Type B pancreatic cell (in vitro differentiated cells): ENCODE results near the gene KITLG. TPM values are rescaled to one million over a fixed set of nuclear protein-coding genes. Genes with fewer than 3 reads are reported as not detected.

Source experiments
- DNase-seq: peaks from one replicate; pipeline ENCODE4 v3.0.0; 2021; ENCODE audit warnings: mixed read lengths; ENCODE audit not compliant: unreplicated experiment; ENCODE audit errors: extremely low spot score
- H3K27ac Mint-ChIP-seq: 2 replicates; pipeline ENCODE4 v1.8.0; 2021; ENCODE audit warnings: mild to moderate bottlenecking, mixed read lengths
- H3K27me3 Mint-ChIP-seq: 2 replicates; pipeline ENCODE4 v1.8.0; 2021; ENCODE audit warnings: mixed read lengths
- H3K36me3 Mint-ChIP-seq: 2 replicates; pipeline ENCODE4 v1.8.0; 2021; ENCODE audit warnings: mixed read lengths
- H3K4me1 Mint-ChIP-seq: one replicate; pipeline ENCODE4 v1.8.0; 2021; ENCODE audit warnings: mixed read lengths; ENCODE audit not compliant: unreplicated experiment
- H3K4me3 Mint-ChIP-seq: 2 replicates; pipeline ENCODE4 v1.8.0; 2021; ENCODE audit warnings: mild to moderate bottlenecking, mixed read lengths
- H3K9me3 Mint-ChIP-seq: 2 replicates; pipeline ENCODE4 v1.8.0; 2021; ENCODE audit warnings: mixed read lengths
- CTCF ChIP-seq: fragments of 200-600 bp; sonication (generic); conservative IDR thresholded peaks from 2 replicates; pipeline ENCODE4 v1.5.0; 2021; ENCODE audit warnings: antibody characterized with exemption, mild to moderate bottlenecking
- total RNA-seq: library from RNA; stranded (reverse); gene quantifications from 2 replicates; pipeline ENCODE4 v1.2.1, GENCODE V29; 2021; ENCODE audit warnings: low replicate concordance

KITLG gene
- total RNA-seq, 1 donor from 2014 or later: 35.6 TPM

GRCh38 chr12:88579161-88579517, 1.1 kb downstream of the KITLG start:
- H3K9me3 Mint-ChIP-seq: no peaks in the 10 kb centered on the region
- no peaks in the 10 kb centered on the region for H3K36me3 Mint-ChIP-seq
- H3K27me3 Mint-ChIP-seq: peaks cover 29% of the 10 kb centered on the region
- no peak for DNase-seq
- H3K4me3 Mint-ChIP-seq: peak overlapping the region; percentile 97
- H3K27ac Mint-ChIP-seq: peak overlapping the region; percentile 87
- peaks cover 40% of the 10 kb centered on the region for H3K4me1 Mint-ChIP-seq
- peak; percentile 72 for TF ChIP-seq CTCF

- peak overlapping the region; percentile 87 for H3K27ac Mint-ChIP-seq
- H3K4me3 Mint-ChIP-seq: peak overlapping the region; percentile 97
- DNase-seq: no peak
- H3K9me3 Mint-ChIP-seq: no peaks in the 10 kb centered on the region
- peaks cover 40% of the 10 kb centered on the region for H3K4me1 Mint-ChIP-seq
- H3K36me3 Mint-ChIP-seq: no peaks in the 10 kb centered on the region
- no peak for TF ChIP-seq CTCF
- H3K27me3 Mint-ChIP-seq: peaks cover 29% of the 10 kb centered on the region
These were observed 1.8 kb downstream of the KITLG start for GRCh38 chr12:88578276-88579160.

GRCh38 chr12:88577537-88577936, 2.7 kb downstream of the KITLG start:
- no peak overlapping the region for H3K27ac Mint-ChIP-seq
- peaks cover 49% of the 10 kb centered on the region for H3K4me1 Mint-ChIP-seq
- TF ChIP-seq CTCF: peak; percentile 71
- H3K4me3 Mint-ChIP-seq: peak overlapping the region; percentile 70
- H3K9me3 Mint-ChIP-seq: no peaks in the 10 kb centered on the region
- peaks cover 4% of the 10 kb centered on the region for H3K36me3 Mint-ChIP-seq
- peaks cover 26% of the 10 kb centered on the region for H3K27me3 Mint-ChIP-seq
- DNase-seq: no peak

GRCh38 chr12:88576866-88577265, 3.4 kb downstream of the KITLG start:
- DNase-seq: no peak
- Mint-ChIP-seq H3K36me3 (peaks cover 4% of the 10 kb centered on the region), H3K4me3 (peak overlapping the region; percentile 70), H3K27me3 (peaks cover 25% of the 10 kb centered on the region), H3K4me1 (peaks cover 51% of the 10 kb centered on the region), H3K27ac (no peak overlapping the region), H3K9me3 (no peaks in the 10 kb centered on the region)
- TF ChIP-seq CTCF: no peak

GRCh38 chr12:88575361-88575970, 4.8 kb downstream of the KITLG start:
- DNase-seq: no peak
- Mint-ChIP-seq H3K9me3 (no peaks in the 10 kb centered on the region), H3K27ac (no peak overlapping the region), H3K27me3 (peaks cover 22% of the 10 kb centered on the region), H3K4me3 (peak overlapping the region; percentile 70), H3K4me1 (peaks cover 55% of the 10 kb centered on the region), H3K36me3 (peaks cover 4% of the 10 kb centered on the region)
- no peak for TF ChIP-seq CTCF
